Breast epithelium (tissue), 3 donors: Measurements from ENCODE around the gene TGFBR3.

Experiments
- CTCF ChIP-seq, 3 donors: fragments of 450-650 bp; IDR thresholded peaks; one replicate each; pipeline ENCODE4 v1.5.1; 2016 to 2017; ENCODE audit warnings: antibody characterized with exemption in 3 of 3, mild to moderate bottlenecking in 3 of 3, moderate library complexity in 3 of 3
- POLR2A ChIP-seq: fragments of 450-650 bp; IDR thresholded peaks from one replicate; pipeline ENCODE4 v1.6.1; 2016; ENCODE audit warnings: antibody characterized with exemption, mild to moderate bottlenecking, moderate library complexity
- POLR2AphosphoS5 ChIP-seq, 3 donors: sonication (generic); formaldehyde crosslinking; IDR thresholded peaks; one replicate each; pipeline ENCODE4 v1.6.1; 2017; ENCODE audit warnings: antibody characterized with exemption in 3 of 3

- TF ChIP-seq CTCF (IDR thresholded peaks at IDR 0.05) (no peak), POLR2A (no peak), POLR2AphosphoS5 (IDR thresholded peaks at IDR 0.05) (no peak)
Measured at GRCh38 chr1:91809317-91809716, 76.6 kb downstream of the TGFBR3 start.
